Measurements from ENCODE around the gene METTL8. TPM values are rescaled to one million over a fixed set of nuclear protein-coding genes. Genes with fewer than 3 reads are reported as not detected.

METTL8 gene
- total and polyA plus RNA-seq, 7 donors: 3.0 to 15.5 (median 10.8) TPM

DNA sequence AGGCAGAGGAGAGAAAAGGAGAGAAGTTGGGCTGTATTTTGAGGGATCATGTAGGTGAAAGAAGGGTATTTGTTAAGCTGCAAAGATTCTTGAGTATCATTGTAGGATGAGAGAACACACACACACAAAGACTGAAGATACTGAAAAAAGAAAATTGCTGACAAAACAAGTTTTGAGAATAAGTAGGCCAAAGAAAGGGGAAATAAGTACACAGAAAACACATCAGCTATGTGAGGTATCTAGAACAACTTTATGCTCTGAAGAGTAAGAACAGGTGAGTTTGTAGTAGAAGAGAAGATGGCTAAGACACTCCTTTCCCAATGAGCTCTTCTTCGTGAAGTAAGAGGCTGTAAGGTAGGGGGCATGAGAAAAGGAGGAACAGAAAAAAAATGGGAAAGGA is 28.2 kb downstream of the METTL8 start:
- intact Hi-C loops (cut with DNase I): no loop called here
- no peaks in the 10 kb centered on the region for H3K27me3 ChIP-seq (ENCODE audit: insufficient read depth in 3 of 3, low read length in 2 of 3)
- no peaks in the 10 kb centered on the region for H3K36me3 ChIP-seq (ENCODE audit: insufficient read depth in 1 of 2, low read depth in 1 of 2)
- no peak overlapping the region for H3K4me3 ChIP-seq
- ATAC-seq (no peak), DNase-seq (no peak)
- no peaks in the 10 kb centered on the region for H3K4me1 ChIP-seq
- TF ChIP-seq, protein P1, sequence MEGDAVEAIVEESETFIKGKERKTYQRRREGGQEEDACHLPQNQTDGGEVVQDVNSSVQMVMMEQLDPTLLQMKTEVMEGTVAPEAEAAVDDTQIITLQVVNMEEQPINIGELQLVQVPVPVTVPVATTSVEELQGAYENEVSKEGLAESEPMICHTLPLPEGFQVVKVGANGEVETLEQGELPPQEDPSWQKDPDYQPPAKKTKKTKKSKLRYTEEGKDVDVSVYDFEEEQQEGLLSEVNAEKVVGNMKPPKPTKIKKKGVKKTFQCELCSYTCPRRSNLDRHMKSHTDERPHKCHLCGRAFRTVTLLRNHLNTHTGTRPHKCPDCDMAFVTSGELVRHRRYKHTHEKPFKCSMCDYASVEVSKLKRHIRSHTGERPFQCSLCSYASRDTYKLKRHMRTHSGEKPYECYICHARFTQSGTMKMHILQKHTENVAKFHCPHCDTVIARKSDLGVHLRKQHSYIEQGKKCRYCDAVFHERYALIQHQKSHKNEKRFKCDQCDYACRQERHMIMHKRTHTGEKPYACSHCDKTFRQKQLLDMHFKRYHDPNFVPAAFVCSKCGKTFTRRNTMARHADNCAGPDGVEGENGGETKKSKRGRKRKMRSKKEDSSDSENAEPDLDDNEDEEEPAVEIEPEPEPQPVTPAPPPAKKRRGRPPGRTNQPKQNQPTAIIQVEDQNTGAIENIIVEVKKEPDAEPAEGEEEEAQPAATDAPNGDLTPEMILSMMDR (IDR thresholded peaks at IDR 0.05): no peak
- 94 to 100% (median 95%) methylated on average over 1 of the region's 1 CpG for WGBS, 3 donors
- no peak overlapping the region for H3K27ac ChIP-seq
- H3K9me3 ChIP-seq: peaks cover 5% of the 10 kb centered on the region

DNA sequence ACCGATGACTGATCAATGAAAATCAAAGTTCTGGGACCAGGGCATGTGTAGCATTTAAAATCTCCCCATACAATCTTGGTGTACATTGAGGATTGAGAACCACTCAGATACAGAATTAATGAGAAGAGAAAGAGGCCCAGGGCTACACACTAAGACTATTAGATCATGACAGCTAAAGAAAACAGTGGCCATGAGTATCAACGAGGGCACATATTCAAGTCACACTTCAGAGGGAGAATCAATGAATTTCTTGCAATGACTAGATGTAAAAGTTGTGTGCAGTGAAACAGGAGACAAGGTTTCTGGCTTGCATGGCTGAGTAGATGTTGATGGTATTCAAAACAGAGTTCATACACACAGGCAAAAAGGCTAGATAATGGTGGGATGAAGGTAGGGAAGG is 29.1 kb downstream of the METTL8 start:
- 94 to 98% (median 94%) methylated on average over 2 of the region's 2 CpGs for WGBS, 3 donors
- no peaks in the 10 kb centered on the region for H3K4me1 ChIP-seq
- peaks cover 5% of the 10 kb centered on the region for H3K9me3 ChIP-seq
- no peaks in the 10 kb centered on the region for H3K36me3 ChIP-seq (ENCODE audit: insufficient read depth in 1 of 2, low read depth in 1 of 2)
- TF ChIP-seq, protein P1 (IDR thresholded peaks at IDR 0.05): no peak
- ATAC-seq (no peak), DNase-seq (no peak)
- intact Hi-C loops (cut with DNase I): no loop called here
- no peak overlapping the region for H3K4me3 ChIP-seq
- H3K27me3 ChIP-seq (ENCODE audit: insufficient read depth in 3 of 3, low read length in 2 of 3): no peaks in the 10 kb centered on the region
- no peak overlapping the region for H3K27ac ChIP-seq

DNA sequence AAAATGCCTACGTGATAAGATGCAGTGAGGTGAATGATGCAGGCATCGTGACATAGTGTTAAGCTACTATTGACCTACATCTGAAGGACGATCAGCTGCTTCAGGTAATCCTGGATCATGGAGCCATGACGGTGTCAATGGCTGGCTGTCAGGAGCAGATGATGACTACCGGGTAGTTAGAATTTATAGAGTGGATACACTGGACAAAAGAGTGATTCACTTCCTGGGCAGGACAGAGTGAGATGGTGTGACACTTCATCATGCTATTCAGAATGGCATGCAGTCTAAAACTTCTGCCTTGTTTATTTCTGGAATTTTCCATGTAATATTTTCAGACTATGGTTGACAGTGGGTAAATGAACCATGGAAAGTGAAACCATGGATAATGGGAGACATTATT is 29.5 kb downstream of the METTL8 start:
- ATAC-seq (peak; percentile 57 to 94 (median 72)), DNase-seq (no peak)
- no peaks in the 10 kb centered on the region for H3K4me1 ChIP-seq
- no peaks in the 10 kb centered on the region for H3K27me3 ChIP-seq (ENCODE audit: insufficient read depth in 3 of 3, low read length in 2 of 3)
- intact Hi-C loops (cut with DNase I): no loop called here
- H3K36me3 ChIP-seq (ENCODE audit: insufficient read depth in 1 of 2, low read depth in 1 of 2): no peaks in the 10 kb centered on the region
- H3K9me3 ChIP-seq: peaks cover 5% of the 10 kb centered on the region
- no peak overlapping the region for H3K27ac ChIP-seq
- H3K4me3 ChIP-seq: no peak overlapping the region
- WGBS, 3 donors: 68 to 75% (median 75%) methylated on average over 5 of the region's 5 CpGs
- TF ChIP-seq, protein P1 (IDR thresholded peaks at IDR 0.05): no peak

DNA sequence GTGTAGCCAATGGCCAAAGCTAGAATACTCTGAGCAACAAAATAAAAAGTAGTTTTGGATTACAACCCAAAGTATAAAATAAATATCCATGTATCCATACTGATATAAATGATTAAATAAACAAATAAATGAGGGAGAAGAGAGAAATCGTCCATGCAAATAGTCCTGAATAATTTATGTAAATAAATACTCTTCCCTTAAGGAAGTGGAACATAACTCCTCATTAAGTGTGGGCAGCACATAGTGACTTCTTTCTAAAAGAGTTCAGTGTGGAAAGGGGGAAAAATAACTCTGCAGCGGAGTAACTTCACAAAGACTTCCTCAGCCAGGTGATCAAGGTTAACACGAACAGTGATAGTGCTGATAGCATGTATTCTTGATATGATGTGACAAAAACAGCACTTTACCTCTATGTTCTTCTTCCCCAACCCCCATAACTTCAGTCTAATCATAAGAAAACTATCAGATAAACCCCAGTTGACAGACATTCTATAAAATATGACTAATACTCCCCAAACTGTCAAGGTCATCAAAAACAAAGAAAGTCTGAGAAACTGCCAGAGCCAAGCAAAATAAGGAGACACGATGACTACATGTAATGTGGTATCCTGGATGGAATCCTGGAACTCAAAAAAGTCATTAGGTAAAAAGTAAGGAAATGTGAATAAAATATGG is 30.7 kb downstream of the METTL8 start:
- no peaks in the 10 kb centered on the region for H3K27me3 ChIP-seq (ENCODE audit: insufficient read depth in 3 of 3, low read length in 2 of 3)
- 89 to 93% (median 91%) methylated on average over 4 of the region's 4 CpGs for WGBS, 3 donors
- intact Hi-C loops (cut with DNase I): no loop called here
- no peaks in the 10 kb centered on the region for H3K36me3 ChIP-seq (ENCODE audit: insufficient read depth in 1 of 2, low read depth in 1 of 2)
- TF ChIP-seq, protein P1 (IDR thresholded peaks at IDR 0.05): no peak
- peaks cover 5% of the 10 kb centered on the region for H3K9me3 ChIP-seq
- H3K4me1 ChIP-seq: no peaks in the 10 kb centered on the region
- no peak for ATAC-seq
- DNase-seq: no peak
- no peak overlapping the region for H3K4me3 ChIP-seq
- H3K27ac ChIP-seq: no peak overlapping the region

DNA sequence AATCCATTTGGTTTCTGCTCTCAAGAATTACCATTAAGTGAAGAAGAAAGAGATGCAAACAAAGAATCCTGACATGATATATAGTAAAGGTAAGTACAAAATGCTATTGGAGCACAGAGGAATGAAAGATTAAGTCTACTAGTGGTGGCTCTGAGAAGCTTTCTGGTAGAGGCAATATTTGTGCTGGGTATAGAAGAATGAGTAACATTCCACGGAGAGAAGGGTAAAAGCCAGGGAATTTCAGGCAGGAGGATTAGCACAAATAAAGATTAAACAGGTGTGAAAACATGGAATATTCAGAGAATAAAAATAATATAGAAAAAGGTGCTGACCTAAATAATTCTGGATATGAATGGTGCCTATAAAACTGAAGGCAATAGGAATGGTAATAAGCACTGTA is 31.8 kb downstream of the METTL8 start:
- no peaks in the 10 kb centered on the region for H3K36me3 ChIP-seq (ENCODE audit: insufficient read depth in 1 of 2, low read depth in 1 of 2)
- no peaks in the 10 kb centered on the region for H3K4me1 ChIP-seq
- H3K27ac ChIP-seq: no peak overlapping the region
- DNase-seq: no peak
- intact Hi-C loops (cut with DNase I): no loop called here
- H3K4me3 ChIP-seq: no peak overlapping the region
- H3K9me3 ChIP-seq: peaks cover 5% of the 10 kb centered on the region
- no peak for ATAC-seq
- TF ChIP-seq, protein P1 (IDR thresholded peaks at IDR 0.05): no peak
- H3K27me3 ChIP-seq (ENCODE audit: insufficient read depth in 3 of 3, low read length in 2 of 3): no peaks in the 10 kb centered on the region
- 83 to 97% (median 94%) methylated on average over 1 of the region's 1 CpG for WGBS, 3 donors

Measured in psoas muscle (tissue), 8 donors.